Measurements from ENCODE around the gene C12orf76. TPM values are rescaled to one million over a fixed set of nuclear protein-coding genes. Genes with fewer than 3 reads are reported as not detected.
"Not testable (repeated sequence)": the region's sequence is repeated elsewhere in the genome, so short reads cannot be mapped to it uniquely, and the experiment has no call there.

C12orf76 gene
- total and polyA plus RNA-seq, 7 donors = 3.0 to 20.1 (median 11.3) TPM

GRCh38 chr12:110012137-110012536, 36.2 kb downstream of the C12orf76 start:
- intact Hi-C loops (cut with DNase I) = no loop called here
- no peak overlapping the region for H3K27ac ChIP-seq
- DNase-seq = no peak

GRCh38 chr12:110010853-110011723, 37.2 kb downstream of the C12orf76 start:
- no peaks in the 10 kb centered on the region for H3K9me3 ChIP-seq
- no peak overlapping the region for H3K27ac ChIP-seq
- no peak overlapping the region for H3K4me3 ChIP-seq
- no peak for TF ChIP-seq EP300 (IDR thresholded peaks at IDR 0.05)
- TF ChIP-seq POLR2A (IDR thresholded peaks at IDR 0.05) = no peak
- TF ChIP-seq CTCF (IDR thresholded peaks at IDR 0.05) = no peak
- TF ChIP-seq POLR2AphosphoS5 (IDR thresholded peaks at IDR 0.05) = no peak
- WGBS, 2 donors = 81 to 85% methylated on average over 13 of the region's 13 CpGs
- peaks cover 0 to 42% (median 15%) of the 10 kb centered on the region in 4 donors for H3K36me3 ChIP-seq
- peaks cover 0 to 9% (median 0%) of the 10 kb centered on the region in 4 donors for H3K4me1 ChIP-seq
- H3K27me3 ChIP-seq = no peaks in the 10 kb centered on the region
- no peak for DNase-seq
- intact Hi-C loops (cut with DNase I) = no loop called here

More at GRCh38 chr12:110012137-110012536, 36.2 kb downstream of the C12orf76 start:
- Histone ChIP-seq H3K27me3 (no peaks in the 10 kb centered on the region), H3K4me1 (peaks cover 0 to 9% (median 0%) of the 10 kb centered on the region in 4 donors), H3K36me3 (peaks cover 3 to 52% (median 15%) of the 10 kb centered on the region in 4 donors), H3K9me3 (no peaks in the 10 kb centered on the region), H3K4me3 (no peak overlapping the region)
- WGBS, 2 donors = 72% methylated on average over 6 of the region's 6 CpGs
- TF ChIP-seq POLR2A (IDR thresholded peaks at IDR 0.05) = no peak
- TF ChIP-seq POLR2AphosphoS5 (IDR thresholded peaks at IDR 0.05) = no peak
- no peak for TF ChIP-seq CTCF (IDR thresholded peaks at IDR 0.05)
- TF ChIP-seq EP300 (IDR thresholded peaks at IDR 0.05) = no peak

GRCh38 chr12:110008681-110009398, 39.5 kb downstream of the C12orf76 start:
- WGBS, 2 donors = 90 to 92% methylated on average over 15 of the region's 15 CpGs

GRCh38 chr12:110007881-110008280, 40.4 kb downstream of the C12orf76 start:
- H3K4me3 ChIP-seq = no peak overlapping the region
- peaks cover 0 to 9% (median 0%) of the 10 kb centered on the region in 4 donors for H3K4me1 ChIP-seq
- no peak for DNase-seq
- no peaks in the 10 kb centered on the region for H3K9me3 ChIP-seq
- H3K36me3 ChIP-seq = peaks cover 0 to 16% (median 3%) of the 10 kb centered on the region in 4 donors
- no peaks in the 10 kb centered on the region for H3K27me3 ChIP-seq
- TF ChIP-seq EP300 (IDR thresholded peaks at IDR 0.05) = no peak
- no peak for TF ChIP-seq POLR2AphosphoS5 (IDR thresholded peaks at IDR 0.05)
- TF ChIP-seq CTCF (IDR thresholded peaks at IDR 0.05) = no peak
- no peak for TF ChIP-seq POLR2A (IDR thresholded peaks at IDR 0.05)
- intact Hi-C loops (cut with DNase I) = no loop called here
- H3K27ac ChIP-seq = no peak overlapping the region

More at GRCh38 chr12:110008681-110009398, 39.5 kb downstream of the C12orf76 start:
- DNase-seq; intact Hi-C loops (cut with DNase I); H3K9me3 ChIP-seq; H3K27me3 ChIP-seq; H3K4me3 ChIP-seq; H3K4me1 ChIP-seq; H3K27ac ChIP-seq: not testable (repeated sequence)
- peaks cover 0 to 19% (median 10%) of the 10 kb centered on the region in 4 donors for H3K36me3 ChIP-seq

- H3K27me3 ChIP-seq = no peaks in the 10 kb centered on the region
- no peak for DNase-seq
- no peak overlapping the region for H3K27ac ChIP-seq
- peaks cover 0 to 6% (median 0%) of the 10 kb centered on the region in 4 donors for H3K36me3 ChIP-seq
- intact Hi-C loops (cut with DNase I) = no loop called here
- TF ChIP-seq CTCF (IDR thresholded peaks at IDR 0.05) = no peak
- no peak for TF ChIP-seq POLR2AphosphoS5 (IDR thresholded peaks at IDR 0.05)
- TF ChIP-seq EP300 (IDR thresholded peaks at IDR 0.05) = no peak
- no peak for TF ChIP-seq POLR2A (IDR thresholded peaks at IDR 0.05)
- H3K4me1 ChIP-seq = peaks cover 0 to 22% (median 6%) of the 10 kb centered on the region in 4 donors
- 94 to 96% methylated on average over 4 of the region's 4 CpGs for WGBS, 2 donors
- no peak overlapping the region for H3K4me3 ChIP-seq
- no peaks in the 10 kb centered on the region for H3K9me3 ChIP-seq
Measured at GRCh38 chr12:110006115-110006514, 42.2 kb downstream of the C12orf76 start.

Data from sigmoid colon (tissue), 7 donors.